GF-D8 (cell line): ENCODE data around the gene DDX31.
"Not testable (repeated sequence)": the region's sequence is repeated elsewhere in the genome, so short reads cannot be mapped to it uniquely, and the experiment has no call there.

Experiments
- DNase-seq: peaks from one replicate; lab custom pipeline; 2025; lab: John Stamatoyannopoulos, UW

Gene DDX31

GRCh38 chr9:132579427-132579798, 90.4 kb downstream of the DDX31 start:
- DNase-seq = no peak

DNA sequence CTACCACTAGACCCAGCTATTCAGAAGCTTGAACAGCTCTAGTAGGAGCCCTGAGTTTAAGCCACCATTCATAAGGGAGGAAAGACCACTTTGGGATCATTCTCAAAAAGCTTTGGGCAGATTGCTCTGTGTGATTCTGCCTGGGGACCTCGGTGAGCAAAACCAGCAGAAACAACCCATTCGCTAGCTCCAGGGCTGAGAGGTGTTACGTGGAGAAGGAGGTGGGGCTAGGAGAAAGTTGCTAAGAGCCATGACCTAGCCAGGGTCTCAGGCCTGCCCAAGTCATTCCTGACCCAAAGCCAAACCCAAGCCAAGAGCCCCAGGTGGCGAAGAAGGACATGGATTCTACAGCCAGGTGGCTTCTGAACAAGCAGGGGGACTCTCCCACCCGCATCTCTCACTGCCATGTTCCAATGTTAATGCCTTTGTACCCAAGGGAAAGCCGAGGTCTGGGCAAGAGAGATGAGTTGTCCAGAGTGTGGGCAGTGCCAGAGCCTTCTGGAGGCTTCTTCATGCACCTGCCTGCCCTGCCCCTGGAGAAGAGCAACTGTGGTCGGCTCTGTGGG, 91.3 kb downstream of the DDX31 start:
- no peak for DNase-seq

- DNase-seq = no peak
Observed at GRCh38 chr9:132577119-132577518, 92.7 kb downstream of the DDX31 start.

GRCh38 chr9:132575811-132576210, 94.0 kb downstream of the DDX31 start:
- DNase-seq = no peak

- no peak for DNase-seq
Observed at GRCh38 chr9:132575005-132575609, 94.7 kb downstream of the DDX31 start.

GRCh38 chr9:132572921-132573320, 96.9 kb downstream of the DDX31 start:
- no peak for DNase-seq

DNA sequence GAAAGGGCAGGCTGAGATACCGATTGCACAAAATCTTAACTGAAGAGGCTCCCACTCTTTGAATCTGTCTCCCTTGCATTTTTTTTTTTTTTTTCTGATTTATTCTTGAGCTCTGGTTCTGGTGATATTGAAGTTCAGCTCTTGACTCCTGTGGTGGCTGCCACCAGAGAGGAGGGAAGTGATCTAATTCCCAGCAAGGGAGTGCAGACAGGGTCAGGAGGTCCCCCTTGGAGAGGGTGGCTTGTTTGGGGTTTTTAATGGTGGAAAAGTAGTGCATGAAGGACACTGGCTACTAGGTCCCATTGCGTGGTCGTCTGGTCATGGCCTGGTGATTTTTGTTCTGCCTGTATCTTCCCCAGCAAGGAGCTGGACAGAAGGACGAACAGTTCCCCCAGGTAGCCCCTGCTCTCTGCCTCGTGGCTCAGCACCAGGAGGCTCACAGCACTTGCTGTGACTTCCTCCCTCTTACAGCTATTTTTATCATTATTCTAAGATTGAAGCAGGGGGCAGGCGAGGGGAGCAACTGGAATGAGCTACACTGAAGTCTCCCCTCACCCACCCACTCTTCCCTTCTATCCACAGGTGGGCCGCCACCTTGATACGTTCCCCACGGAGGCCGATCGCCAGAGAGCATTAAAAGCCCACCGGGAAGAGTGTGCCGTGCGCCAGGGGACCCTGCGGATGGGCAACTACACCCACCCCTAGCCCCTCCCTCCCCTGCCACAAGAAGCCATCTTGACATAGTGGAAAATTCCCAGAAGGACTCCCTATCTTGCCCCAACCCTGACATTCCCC, 97.8 kb downstream of the DDX31 start:
- DNase-seq = no peak

DNA sequence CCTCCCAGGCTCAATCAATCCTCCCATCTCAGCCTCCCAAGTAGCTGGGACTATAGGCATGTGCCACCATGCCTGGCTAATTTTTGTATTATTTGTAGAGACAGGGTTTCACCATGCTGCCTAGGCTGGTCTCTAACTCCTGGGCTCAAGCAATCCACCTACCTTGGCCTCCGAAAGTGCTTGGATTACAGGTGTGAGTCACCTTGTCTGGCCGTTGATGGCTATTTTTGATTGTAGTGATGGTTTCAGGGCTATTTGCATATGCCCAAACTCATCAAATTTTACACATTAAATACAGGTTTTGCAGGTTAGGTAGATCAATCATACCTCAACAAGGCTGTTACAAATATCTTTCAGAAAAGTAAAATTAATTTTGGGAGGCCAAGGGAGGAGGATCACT, 101.0 kb downstream of the DDX31 start:
- not testable (repeated sequence) for DNase-seq

DNA sequence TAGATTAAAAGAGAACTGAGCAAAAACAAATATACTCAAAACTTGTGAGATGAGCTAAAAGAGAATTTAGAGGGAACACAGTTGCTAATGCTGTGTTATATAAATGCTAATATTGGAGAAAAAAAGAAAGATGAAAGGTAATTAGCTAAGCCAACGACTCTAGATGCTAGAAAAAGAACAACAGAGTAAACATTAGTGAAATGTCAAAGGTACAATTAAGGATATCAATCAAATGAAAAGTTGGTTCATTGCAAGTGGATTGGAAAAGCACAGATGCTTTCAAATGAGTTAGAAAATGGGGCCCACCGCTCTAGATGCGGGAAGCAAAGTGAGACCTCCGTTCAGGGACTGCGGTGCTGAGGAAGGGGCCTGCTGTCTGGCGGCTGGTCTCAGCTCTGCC, 105.3 kb downstream of the DDX31 start:
- DNase-seq = no peak

GRCh38 chr9:132562306-132562573, 107.5 kb downstream of the DDX31 start:
- DNase-seq = no peak

- no peak for DNase-seq
Observed at GRCh38 chr9:132560616-132561202, 109.1 kb downstream of the DDX31 start.

- DNase-seq = no peak
Observed at GRCh38 chr9:132559711-132560110, 110.1 kb downstream of the DDX31 start.

GRCh38 chr9:132557159-132557558, 112.6 kb downstream of the DDX31 start:
- no peak for DNase-seq

- no peak for DNase-seq
Observed at GRCh38 chr9:132556714-132557113, 113.1 kb downstream of the DDX31 start.

DNA sequence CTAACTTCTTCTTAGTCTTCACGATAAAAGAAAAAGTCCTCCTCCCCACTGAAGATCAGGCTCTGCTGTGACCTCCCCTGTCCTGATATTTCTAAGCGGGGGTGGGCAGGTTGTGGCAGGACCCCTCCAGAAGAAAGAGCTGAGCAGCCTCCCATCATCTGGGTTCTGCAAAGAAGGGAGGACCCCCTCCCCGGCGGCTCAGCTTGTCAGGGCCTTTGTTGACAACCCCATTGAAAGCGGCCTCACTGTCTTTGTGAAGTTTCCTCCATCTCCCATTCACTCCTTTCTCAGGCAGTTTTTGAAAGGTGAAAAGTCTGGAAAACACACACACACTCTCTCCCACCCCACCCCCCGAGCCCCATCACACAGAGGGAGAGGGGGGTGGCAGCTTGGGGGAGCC, 113.5 kb downstream of the DDX31 start:
- DNase-seq = no peak

DNA sequence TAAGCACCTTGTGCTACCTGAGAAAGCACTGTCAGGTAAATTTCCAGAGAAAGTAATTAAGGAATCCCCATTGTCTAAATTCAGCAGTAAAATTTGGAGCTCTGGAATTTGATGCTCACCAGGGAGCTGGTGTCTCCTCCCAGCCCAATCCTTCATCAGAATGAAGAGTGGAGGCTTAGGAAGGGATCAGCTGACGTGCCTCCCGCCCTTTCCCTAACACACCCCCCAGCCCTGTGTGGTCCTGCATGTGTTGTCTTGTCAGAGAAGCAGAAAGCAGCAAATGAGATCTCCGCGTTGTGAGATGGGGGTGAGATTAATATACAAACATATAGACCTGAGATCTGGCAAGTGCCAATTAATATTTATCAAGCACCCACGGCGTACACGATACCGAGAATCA, 114.3 kb downstream of the DDX31 start:
- no peak for DNase-seq

DNA sequence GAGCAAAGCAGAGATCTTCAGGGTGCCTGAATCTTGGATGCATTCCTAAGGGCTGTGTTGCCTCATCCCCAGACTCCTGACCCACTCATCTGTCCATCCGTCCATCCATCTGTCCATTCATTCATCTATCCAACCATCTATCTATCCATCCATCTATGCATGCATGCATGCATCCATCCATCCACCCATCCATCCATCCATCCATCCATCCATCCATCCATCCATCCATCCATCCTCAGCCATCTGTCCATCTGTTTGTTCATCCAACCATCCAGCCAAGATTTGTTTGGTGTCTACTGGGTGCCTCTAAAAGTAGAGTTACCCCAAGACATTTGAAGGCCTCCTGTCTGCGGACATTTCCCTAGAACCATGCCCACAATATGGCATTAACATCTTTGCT, 115.0 kb downstream of the DDX31 start:
- DNase-seq = no peak

- DNase-seq = no peak
Observed at GRCh38 chr9:132552041-132552440, 117.7 kb downstream of the DDX31 start.

DNA sequence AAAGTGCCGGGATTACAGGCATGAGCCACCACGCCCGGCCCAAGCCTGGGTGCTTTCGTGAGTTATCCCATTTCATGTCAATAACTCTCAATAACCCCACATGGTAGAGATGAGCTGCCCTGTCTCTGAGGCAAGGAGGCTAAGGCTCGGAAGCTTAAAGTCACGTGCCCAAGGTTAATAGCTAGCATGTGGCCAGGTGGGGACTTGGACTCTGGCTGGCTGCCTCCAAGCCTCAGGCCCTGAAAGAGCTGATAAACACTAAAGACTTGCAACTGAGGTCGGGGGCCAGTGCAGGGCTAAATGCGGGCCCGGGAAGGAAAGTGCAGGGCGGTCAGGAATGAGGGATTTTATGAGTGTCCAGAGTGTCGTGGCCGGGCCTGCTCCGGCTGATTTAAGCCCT, 118.2 kb downstream of the DDX31 start:
- DNase-seq = no peak

DNA sequence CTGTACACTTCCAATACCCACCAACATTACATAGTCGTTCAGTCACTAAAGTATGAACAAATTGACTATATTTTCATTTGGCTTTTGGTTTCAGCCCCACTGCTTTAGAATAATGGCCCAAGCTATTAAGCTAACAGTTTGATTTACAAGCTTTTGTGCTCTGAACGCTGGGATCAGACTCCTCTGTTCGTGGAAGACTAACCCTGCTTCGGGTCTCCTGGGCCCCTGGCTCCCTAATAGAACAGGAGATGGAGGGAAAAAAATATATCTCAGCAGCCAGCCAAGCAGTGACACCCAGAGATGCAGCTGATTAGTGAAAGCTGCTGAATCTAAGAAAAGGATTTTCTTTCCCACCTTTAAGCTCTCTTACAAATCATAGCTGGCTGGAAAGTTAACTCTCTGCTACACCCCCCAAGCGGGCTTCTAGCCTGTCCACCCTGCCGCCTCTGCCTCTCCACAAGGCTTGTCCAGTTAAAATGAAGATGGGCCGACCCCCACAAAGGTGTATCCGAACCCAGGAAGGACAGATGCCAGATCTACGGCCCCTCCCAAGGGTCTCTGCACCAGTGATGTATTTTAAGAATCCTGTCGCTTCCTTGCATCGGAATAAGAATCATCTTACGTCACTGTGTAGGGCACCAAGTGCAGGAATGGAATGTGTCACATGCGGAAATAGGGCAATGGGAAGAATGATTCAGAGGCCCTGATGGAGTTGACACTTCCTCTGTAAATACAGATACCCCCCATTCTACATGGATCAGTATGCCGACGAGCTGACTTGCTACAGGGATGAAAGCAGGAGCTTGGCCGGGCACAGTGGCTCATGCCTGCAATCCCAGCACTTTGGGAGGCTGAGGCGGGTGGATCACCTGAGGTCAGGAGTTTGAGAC, 120.8 kb downstream of the DDX31 start:
- no peak for DNase-seq

DNA sequence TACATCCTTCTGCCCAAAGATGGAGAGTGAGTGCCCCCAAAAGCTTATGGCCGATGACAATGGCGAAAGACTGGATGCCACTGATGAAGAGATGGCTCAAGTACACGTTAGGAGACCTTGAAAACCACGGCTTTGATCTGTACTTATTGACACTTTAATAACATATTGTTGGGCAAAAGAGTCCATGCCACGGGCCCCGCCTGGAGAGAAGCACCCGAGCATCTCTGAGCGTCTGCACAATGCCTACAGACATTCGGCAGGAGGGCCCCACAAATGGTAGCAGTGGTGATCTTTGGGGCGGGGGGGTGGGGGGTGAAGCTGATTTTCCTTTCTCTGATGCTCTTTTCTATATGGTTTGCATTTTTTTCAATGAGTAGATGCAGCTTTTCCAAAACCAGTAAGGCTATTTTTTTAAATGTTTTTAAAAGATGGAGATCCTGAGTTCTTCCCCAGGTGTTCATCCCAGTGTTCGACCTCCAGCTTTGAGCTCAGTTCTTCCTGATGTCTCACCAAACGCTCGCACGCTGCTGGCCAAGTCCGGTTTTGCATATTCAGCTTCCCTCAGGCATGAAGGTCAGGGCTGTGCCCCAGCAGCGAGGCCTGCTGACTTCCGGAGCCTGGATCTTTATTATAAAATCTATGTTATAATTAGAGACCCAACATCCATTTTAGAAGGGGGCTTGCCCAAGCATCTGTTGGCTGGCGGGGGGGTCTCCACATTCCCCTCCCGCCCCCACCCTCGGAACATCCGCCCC, 121.6 kb downstream of the DDX31 start:
- DNase-seq = no peak

- DNase-seq = no peak
Observed at GRCh38 chr9:132547436-132547835, 122.3 kb downstream of the DDX31 start.
